Stimulated activated CD4-positive, alpha-beta T cell treated with anti-CD3 and anti-CD28 coated beads, TNF-alpha, amount 100 ng/mL, for 4 hours (primary cell): Measurements from ENCODE around the gene FAM120C.

Experiments
- DNase-seq, 3 experiments: peaks; one replicate each; pipeline ENCODE4 v3.0.0-alpha.2; 2020; ENCODE audit warnings: low read depth in 3 of 3

FAM120C gene, protein sequence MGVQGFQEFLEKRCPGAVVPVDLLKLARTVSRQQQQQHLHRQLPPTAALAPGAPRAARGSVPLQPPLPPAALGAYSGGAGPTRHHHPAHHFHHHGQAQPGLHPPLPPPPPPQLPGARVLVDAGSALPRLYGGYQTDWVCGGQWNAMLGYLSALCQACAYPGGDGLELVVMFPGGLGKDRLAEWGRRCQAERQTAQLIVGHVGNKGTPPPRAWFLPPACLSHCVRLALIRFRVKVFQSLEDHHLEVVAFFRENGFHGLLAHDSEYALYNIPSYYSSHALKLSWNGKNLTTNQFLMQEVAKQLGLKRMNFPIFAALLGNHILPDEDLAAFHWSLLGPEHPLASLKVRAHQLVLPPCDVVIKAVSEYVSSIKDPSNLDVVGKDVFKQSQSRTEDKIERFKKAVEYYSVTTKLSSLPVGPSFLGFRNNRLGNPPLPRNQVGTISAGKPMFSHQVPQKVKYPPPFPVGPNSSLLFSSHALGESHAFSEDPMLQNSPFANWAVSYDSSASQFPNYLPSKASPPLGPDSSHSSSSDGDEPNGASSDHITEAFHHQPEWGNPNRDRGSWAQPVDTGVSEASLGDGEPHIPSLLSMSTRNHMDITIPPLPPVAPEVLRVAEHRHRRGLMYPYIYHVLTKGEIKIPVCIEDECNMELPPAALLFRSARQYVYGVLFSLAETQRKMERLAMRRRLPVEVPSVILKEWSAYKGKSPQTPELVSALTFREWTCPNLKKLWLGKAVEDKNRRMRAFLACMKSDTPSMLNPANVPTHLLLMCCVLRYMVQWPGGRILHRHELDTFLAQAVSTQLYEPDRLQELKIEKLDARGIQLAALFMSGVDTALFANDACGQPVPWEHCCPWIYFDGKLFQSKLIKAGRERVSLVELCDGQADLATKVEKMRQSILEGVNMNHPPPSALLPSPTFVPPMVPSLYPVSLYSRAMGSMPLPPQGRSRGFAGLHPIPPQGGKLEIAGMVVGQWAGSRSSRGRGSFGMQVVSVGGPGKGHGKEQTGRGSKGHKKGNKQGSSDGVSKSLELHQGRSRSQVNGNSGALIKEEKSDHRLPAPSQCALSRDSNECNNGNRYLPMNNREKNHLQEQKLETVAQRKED

DNA sequence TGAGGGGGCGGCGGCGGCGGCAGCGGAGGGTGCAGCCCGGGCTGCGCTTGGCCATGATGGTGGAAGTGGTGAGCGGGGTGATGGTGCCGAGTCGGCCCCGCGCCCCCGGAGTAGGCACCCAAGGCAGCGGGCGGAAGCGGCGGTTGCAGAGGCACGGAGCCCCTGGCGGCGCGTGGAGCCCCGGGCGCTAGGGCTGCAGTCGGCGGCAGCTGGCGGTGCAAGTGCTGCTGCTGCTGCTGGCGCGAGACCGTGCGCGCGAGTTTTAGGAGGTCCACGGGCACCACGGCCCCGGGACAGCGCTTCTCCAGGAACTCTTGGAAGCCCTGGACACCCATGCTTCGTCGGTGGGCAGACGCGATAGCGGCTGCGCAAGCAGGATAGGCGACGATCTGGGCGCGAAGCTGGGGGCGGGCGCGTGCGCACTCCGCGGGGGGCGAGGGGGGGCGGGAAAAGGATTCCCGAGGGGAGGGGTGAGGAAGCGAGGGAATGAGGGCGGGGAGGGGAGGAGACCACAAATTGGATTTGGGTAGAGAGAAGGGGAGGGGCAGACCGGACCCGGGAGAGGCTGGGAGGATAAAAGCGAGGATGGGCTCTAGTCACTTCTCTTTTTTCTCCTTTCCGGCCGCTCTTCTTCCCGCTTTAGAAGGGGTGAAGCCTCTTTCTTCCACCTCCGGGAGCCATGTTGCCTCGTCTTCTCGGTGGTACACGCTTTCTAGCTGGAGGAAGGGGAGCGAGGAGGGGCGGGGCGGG is at the start of gene FAM120C:
Gene FAM120C, minus strand, starts transcription at position 391 of the 750 bp plus-strand sequence. Its CDS starts 56 bp downstream, at position 335.
- DNase-seq = peak; percentile 43 to 54 (median 52)

DNA sequence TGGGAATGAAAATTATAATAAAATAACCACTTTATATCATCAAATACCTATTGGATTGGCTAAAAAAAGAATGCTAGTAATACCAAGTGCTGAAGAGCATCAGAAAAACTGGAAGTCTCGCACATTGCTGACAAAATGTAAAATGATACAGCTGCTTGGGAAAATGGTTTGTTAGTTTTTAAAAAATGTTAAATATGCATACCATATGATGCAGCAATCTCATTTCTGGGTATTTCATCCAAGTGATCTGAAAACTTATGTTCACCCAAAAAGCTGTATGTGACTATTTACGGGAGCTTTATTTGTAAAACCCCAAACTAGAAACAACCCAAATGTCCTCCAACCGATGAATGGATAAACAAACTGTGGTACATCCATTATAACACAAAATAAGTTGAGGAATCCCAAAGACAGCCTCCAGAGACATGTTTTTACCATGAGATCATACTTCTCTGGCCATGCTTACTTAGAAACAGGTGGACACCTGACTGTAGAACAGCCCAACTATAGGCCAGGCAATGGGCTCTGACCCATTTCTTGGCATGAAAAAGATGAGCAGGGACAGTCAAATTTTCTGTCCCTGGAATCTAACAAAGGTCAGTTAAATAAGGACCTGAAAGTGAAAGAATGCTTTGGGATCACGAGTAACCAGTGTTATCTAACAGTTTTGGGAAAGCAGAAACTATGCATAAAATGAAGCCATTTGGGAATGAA is 47.5 kb upstream of the FAM120C start:
- DNase-seq = no peak

DNA sequence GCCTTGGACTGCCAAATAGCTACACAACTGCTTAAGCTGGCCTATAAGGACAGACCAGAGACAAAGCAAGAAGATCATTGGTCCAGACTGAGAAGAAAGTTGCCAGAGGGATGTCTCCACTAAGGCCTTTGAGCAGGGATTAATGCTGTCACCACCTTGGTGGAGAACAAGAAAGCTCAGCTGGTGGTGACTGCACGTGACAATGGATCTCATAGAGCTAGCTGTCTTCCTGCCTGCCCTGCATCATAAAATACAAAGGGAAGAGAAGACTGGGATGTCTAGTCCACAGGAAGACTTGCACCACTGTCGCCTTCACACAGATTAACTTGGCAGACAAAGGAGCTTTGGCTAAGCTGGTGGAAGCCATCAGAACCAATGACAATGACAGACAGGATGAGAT is 40.5 kb upstream of the FAM120C start:
- no peak for DNase-seq

DNA sequence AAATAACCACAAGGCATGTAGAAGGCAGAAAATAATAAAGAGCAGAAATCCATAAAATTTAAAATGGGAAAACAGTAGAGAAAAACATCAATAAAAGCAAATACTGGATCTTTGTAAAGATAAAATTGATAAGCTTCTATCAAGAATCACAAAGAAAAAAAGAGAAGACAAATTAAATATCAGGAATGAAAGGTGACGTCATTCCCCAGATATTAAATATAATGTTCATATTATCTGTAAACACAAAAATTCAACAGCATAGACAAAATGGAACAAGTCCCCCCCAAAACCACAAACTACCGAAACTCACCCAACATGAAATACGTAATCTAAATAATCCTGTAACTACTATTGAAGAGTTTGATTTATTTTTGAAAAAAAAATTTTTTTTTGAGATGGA is 30.5 kb upstream of the FAM120C start:
- no peak for DNase-seq

DNA sequence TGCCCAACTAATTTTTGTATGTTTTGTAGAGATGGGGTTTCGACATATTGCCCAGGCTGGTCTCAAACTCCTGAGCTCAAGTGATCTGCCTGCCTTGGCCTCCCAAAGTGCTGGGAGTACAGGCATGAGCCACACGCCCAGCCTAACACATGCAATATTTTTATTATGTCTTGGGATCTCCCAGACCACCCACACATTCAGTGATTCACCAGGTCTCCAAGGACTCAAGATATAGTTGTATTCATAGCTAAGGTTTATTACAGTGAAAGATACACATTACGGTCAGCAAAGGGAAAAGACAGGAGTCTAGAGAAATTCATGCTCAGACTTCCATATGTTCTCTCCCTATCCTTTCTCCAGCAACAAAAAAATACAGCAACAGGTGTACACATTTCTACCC is 25.5 kb upstream of the FAM120C start:
- DNase-seq = no peak

DNA sequence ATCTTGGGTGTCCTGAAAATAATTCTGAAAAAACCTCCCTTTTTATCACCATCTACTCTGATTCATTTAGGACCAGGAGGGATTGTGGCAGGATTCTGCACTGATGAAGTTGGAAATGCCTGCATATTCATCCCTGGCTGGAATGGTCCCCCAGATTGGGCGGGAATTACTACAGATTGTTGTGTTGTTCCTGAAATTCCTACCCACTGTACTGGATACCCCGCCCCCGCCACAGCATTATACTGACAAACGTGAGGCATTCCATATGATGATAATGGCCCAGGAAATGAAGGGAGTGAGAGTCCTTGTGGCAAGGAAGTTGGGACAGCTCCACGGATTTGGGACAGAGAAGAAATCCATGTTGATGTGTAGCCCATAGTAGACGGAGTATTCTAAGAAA is 15.2 kb upstream of the FAM120C start:
- no peak for DNase-seq

DNA sequence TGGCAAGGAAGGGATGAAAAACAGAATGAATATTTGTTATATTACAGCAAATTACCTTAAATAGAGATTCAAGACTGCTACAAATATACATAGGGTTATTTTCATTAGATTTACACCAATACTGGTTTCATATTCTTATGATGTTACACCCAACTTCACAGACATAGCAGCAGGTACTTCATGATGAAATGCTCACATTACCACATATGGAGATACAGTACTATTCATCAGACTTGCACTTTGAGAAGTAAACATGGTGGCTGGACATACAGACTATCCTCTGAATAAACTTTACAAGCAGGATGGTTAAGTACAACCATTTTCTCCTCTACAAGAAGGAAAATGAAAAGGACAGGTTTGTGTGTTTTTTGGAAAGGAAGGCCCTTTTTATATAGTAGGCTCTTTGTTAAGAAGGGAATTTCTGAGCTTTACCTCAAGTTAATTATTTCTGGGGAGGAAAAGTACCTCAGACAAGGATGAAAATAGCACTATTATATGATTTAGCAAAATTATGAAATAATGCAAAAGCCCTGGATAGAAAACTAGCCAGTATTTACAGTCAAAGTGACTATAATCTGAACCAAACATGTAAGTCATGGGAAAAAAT is 12.0 kb upstream of the FAM120C start:
- no peak for DNase-seq

DNA sequence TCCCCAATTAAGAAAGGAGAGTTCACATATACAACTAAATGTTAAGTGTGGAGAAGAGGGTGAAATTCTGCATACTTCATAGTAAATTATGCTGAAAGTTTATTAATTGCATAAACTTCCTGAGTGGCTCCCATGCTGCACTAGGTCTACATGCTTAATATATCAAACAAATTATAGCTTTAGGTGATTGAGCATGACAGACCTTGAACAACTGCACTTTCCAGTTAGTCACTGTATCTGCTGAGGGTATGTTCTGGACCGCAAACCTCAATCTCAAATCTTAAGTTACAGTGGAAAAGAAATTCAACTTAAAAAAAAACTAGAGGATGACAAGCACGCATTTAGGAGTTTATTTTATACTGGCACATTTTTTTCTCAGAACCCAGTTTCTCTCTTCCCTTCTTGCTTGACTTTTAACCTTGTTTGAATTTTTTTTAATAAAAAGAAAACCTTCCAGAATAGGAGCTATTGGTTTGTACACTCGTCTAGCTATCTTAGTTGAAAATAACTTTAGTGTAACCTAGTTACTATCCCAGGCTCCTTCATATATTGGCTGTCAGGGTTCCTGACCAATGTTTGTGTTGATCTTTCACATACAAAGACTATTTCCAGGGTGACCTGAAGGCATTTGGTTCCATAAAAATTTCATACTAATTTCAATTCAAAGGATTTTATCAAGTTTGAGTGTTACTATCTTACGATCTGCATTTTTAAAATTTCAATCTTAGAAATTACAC is 10.2 kb upstream of the FAM120C start:
- DNase-seq = no peak

DNA sequence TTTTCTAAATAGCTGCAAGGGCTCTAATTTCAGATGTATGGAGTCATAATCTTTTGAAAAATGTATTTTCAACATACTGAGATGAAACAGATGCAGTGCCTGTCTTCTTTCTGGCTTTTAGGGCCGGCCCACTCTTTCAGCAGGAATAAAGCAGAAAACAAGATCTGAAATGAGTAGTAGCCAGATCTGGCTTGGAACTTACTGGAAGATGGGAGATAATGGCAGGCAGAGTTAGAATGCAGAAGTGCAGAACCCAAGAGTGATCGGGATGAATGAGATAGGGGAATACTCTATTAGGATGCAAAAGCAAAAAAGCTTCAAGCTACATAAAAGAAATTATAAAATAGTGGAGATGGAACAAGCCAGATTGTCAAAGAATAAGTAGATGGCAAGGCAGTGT is 1.4 kb upstream of the FAM120C start:
- DNase-seq = no peak

DNA sequence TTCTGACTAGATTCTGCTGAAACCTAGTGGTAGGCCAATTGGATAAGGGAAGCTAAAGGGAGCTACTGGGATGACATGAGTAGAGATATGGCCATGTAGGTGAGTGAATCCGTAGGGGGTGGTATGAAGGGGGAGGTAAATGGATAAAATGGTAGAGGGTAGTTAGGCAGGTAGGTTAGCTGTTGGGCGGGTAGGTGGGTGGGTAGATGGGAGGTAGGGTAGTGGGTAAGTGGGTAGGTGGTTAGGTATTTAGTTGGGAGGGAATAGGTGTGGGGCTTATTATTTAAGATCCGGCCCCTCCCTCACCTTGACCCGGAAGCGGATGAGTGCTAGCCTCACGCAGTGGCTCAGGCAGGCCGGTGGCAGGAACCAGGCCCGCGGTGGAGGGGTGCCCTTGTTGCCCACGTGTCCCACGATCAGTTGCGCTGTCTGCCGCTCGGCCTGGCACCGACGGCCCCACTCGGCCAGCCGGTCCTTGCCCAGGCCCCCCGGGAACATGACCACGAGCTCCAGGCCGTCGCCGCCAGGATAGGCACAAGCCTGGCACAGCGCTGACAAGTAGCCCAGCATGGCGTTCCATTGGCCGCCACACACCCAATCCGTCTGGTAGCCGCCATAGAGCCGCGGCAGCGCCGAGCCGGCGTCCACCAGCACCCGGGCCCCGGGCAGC is 725 bp downstream of the FAM120C start:
- DNase-seq = peak; percentile 37 to 49 (median 37)

DNA sequence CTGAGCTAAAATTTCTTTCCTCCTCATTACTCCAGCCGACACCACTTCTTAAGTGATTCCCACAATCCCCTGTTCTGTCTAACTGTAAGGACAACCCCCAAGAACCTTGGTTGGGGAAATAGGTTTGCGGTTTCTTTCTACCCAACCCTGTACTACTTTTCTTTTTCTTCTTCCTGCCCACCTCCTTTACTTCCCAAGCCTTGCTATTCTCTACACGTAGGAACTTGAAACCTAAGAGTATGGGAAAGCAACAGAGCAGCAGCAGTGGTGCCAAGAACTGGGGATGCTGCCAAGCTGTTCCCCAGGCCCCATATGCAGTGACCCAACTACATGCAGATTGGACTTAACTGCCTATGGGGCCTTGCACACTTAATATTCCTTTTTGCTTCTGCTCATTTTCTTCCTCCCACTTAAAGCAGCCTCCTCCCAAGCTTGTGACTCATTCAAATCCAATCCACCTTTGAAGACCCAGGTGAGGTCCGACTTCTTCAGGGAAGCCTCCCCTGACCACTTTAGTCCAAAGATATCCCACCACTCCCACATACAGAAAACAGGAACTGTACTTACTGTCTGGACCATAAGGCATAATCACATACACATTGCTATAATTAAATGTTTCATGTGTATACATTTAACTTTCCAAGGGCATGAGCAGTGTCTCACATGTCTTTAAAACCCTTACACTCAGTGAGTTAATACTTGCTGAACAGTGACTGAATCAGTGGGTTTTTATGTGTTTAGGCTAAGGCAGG is 1.7 kb downstream of the FAM120C start:
- DNase-seq = no peak

DNA sequence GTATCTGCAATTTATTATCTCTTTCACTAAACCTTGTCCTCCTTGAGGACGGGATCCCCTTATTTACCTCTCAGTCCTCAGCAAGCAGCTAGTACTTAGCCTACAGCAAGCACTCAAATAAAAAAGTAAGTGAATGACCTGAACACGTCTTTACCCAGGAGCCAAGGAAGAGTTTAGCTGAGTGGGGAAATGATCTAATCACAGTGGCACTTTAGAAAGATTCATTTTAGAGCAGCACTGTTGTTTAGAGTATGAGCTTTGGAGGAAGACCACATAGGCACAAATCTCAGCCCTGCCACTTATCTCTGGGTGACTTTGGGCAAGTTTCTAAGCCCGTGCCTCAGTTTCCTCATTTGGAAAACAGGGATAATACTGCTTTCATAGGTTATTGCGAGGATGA is 2.7 kb downstream of the FAM120C start:
- no peak for DNase-seq

DNA sequence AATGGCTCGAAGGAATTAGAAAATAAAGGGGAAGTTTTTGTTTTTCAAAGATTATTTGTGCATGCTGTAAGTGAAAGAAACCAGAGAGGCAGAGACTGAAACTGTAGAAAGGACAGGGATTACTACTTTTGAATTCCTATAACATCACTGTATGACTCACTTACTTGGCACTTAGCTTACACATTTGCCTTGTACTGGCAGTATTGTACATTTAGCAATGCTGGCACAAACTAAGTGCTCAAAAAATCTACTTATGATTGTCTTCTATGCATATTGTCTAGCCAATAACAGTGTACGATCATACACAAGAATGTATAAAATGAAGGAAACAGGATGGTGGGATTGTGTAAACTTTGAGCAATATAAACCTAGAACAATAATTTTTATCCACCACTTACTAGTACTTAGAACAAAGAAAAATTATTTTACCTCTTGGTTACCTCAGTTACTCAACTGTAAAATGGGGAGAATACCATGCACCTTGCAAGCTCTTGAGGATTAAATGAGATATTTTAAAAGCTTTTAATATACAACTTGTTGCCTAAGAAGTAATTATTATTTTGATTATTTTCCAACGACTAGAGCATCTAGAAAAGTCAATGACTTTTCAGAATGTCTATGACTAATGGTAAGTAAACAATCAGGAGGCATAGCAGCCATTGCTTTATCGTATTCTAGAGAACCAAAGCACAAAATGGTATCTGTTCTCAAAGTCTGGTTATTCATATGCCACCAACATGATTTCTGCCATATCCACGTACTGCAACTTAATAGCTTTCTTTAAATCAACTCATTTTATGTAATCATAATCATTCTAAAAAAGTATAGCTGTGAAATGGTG is 4.7 kb downstream of the FAM120C start:
- DNase-seq = no peak

DNA sequence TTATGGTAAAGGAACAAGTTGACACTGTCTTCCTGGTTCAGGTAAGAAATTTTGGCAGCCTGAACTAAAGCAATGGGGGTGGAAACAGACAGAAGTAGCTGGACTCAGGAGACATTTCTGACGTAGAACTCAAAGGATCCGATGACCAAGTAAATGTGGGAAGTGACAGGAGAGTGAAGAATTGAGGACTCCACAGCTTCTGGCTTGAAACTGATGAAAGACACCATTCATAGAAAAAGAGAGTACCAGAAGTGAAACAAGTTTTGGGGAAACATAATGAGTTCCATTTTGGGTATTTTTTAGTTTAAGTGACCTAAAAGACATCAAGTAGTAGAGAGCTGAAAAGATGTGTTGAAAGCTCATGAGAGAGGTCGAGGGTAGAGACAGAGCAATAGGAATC is 5.7 kb downstream of the FAM120C start:
- no peak for DNase-seq

DNA sequence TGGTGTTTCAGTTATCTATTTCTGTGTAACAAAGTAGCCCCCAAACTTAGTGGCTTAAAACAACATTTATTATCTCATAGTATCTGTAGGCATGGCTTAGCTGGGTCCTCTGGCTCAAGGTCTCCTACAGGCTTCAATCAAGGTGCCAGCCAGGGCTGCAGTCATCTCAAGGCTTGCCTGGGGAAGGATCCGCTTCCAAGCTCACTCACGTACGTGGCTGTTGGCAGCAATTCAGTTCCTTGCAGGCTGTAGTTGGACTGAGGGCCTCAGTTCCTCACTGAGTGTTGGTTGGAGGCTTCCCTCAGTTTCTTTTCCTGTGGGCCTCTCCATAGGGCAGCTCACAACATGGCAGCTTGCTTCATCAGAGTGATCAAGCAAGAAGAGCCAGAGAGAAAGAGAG is 9.3 kb downstream of the FAM120C start:
- no peak for DNase-seq

DNA sequence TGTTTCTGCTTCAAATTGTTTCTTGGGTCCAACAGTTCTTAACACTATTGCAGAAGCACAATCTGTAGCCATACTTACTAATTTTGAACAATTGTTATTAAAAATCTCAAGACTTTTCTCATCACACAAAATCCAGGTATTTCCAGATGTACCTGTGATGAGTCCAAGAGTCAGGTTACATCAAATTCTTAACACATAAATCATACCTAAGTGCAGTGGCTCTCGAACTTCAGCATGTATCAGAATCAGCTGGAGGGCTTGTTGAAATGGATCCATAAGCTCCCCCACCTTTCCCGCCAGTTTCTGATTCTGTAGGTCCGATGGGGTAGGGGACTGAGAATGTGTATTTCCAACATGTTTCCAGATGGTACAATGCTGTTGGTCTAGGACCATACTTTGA is 10.6 kb downstream of the FAM120C start:
- no peak for DNase-seq

DNA sequence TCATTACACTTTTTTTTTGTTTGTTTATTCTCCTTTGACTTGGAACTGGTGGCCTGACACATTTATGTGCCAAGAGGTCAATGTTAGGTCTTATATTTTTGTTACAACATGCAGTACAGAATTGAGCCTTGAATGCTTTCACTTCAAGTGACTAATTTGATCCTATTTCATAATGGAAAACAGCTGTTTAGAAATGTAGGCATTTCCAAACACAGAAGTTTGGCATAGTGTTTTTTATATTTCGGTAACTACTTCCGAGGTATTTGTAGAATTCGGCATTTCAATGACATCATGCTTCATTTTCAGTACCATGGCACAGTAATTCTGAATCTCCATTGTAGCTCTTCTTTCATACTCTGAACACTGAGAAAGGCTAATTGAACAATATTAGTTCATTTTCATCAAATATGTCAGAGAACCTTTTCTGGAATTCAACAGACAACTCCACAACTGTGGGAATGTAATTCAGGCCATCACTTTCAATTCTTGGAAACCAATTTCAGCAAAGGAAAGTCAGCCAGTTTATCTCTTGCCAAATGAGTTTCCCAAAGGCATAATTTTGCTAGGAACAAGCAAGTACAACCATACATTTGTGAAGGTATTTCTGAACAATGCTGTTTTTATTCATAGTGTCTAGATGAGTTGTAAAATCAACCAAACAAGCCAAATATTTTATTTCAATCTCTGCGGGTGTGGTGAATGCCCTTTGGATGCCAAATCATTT is 11.4 kb downstream of the FAM120C start:
- DNase-seq = no peak
